HG03103 (cell line): ENCODE measurements around the gene CCL4.
"Not testable (repeated sequence)": the region's sequence is repeated elsewhere in the genome, so short reads cannot be mapped to it uniquely, and the experiment has no call there.

Source experiments
- ATAC-seq: cut with Tn5 transposase; IDR thresholded peaks from one replicate; pipeline ENCODE4 v1.9.1; 2021; ENCODE audit warnings: low read depth; ENCODE audit not compliant: unreplicated experiment

CCL4 gene

GRCh38 chr17:36103401-36103975 lies at the start of gene CCL4:
CCL4 (plus strand) TSS chr17:36103827; CDS start chr17:36103906, 79 bp downstream.
- peak; percentile 72 for ATAC-seq

- no peak for ATAC-seq
Observed at GRCh38 chr17:36055171-36055570, 48.5 kb upstream of the CCL4 start.

GRCh38 chr17:36055921-36056520 lies 47.6 kb upstream of the CCL4 start:
- ATAC-seq = no peak

GRCh38 chr17:36057911-36058310 lies 45.7 kb upstream of the CCL4 start:
- ATAC-seq = no peak

GRCh38 chr17:36059406-36059805 lies 44.2 kb upstream of the CCL4 start:
- ATAC-seq = no peak

GRCh38 chr17:36060816-36061215 lies 42.8 kb upstream of the CCL4 start:
- no peak for ATAC-seq

- ATAC-seq = no peak
Observed at GRCh38 chr17:36063786-36064541, 39.7 kb upstream of the CCL4 start, which contains the start of gene CCL18. CCL18 (plus strand) TSS chr17:36064272; CDS start chr17:36064343, 71 bp downstream.

GRCh38 chr17:36066365-36066985 lies 37.2 kb upstream of the CCL4 start:
- no peak for ATAC-seq

GRCh38 chr17:36068524-36068923 lies 35.1 kb upstream of the CCL4 start:
- ATAC-seq = no peak

- no peak for ATAC-seq
Observed at GRCh38 chr17:36069136-36069535, 34.5 kb upstream of the CCL4 start.

GRCh38 chr17:36070427-36070826 lies 33.2 kb upstream of the CCL4 start:
- ATAC-seq = no peak

GRCh38 chr17:36071751-36072150 lies 31.9 kb upstream of the CCL4 start:
- no peak for ATAC-seq

GRCh38 chr17:36072431-36073121 lies 31.1 kb upstream of the CCL4 start:
- no peak for ATAC-seq

- no peak for ATAC-seq
Observed at GRCh38 chr17:36074365-36074764, 29.3 kb upstream of the CCL4 start.

- not testable (repeated sequence) for ATAC-seq
Observed at GRCh38 chr17:36081681-36082471, 21.8 kb upstream of the CCL4 start.

GRCh38 chr17:36082482-36083120 lies 21.0 kb upstream of the CCL4 start:
- not testable (repeated sequence) for ATAC-seq

- not testable (repeated sequence) for ATAC-seq
Observed at GRCh38 chr17:36083691-36084090, 19.9 kb upstream of the CCL4 start.

GRCh38 chr17:36085765-36086164 lies 17.9 kb upstream of the CCL4 start:
- no peak for ATAC-seq

- ATAC-seq = no peak
Observed at GRCh38 chr17:36086791-36087190, 16.8 kb upstream of the CCL4 start.
